ENCODE measurements around the gene WNT10A. TPM values are rescaled to one million over a fixed set of nuclear protein-coding genes. Genes with fewer than 3 reads are reported as not detected.
"Not testable (repeated sequence)": the region's sequence is repeated elsewhere in the genome, so short reads cannot be mapped to it uniquely, and the experiment has no call there.

WNT10A gene
- polyA plus RNA-seq, 1 experiment = not detected

GRCh38 chr2:218920504-218920903 lies 39.9 kb downstream of the WNT10A start:
- H3K36me3 ChIP-seq (ENCODE audit: control insufficient read depth, insufficient read depth, low read length) = no peaks in the 10 kb centered on the region
- peaks cover 5% of the 10 kb centered on the region; the same call in 1 of the 2 replicates for H3K27me3 ChIP-seq (ENCODE audit: control insufficient read depth, insufficient read depth, low read length)
- no peak for DNase-seq (ENCODE audit: low read depth)
- no peak for TF ChIP-seq CTCF (IDR thresholded peaks at IDR 0.05; ENCODE audit: insufficient read depth, low read depth, low read length)
- ChIA-PET POLR2A (no interaction called here), CTCF (interaction anchor here (0.6 kb wide), 1 partner anchor 158 kb away, joined by 3 read pairs; no protein-coding TSS in a partner anchor)
- H3K4me3 ChIP-seq (ENCODE audit: low read depth, low read length) = no peak overlapping the region

- Histone ChIP-seq H3K27me3 (ENCODE audit: control insufficient read depth, insufficient read depth, low read length) (peaks cover 7% of the 10 kb centered on the region), H3K36me3 (ENCODE audit: control insufficient read depth, insufficient read depth, low read length) (no peaks in the 10 kb centered on the region)
- CTCF ChIA-PET = interaction anchor here (1.4 kb wide), 1 partner anchor 48 kb away, joined by 3 read pairs; no protein-coding TSS in a partner anchor
These were observed 44.1 kb downstream of the WNT10A start for GRCh38 chr2:218924757-218925156.

GRCh38 chr2:218925434-218925833 lies 44.8 kb downstream of the WNT10A start:
- H3K27me3 ChIP-seq (ENCODE audit: control insufficient read depth, insufficient read depth, low read length) = peaks cover 7% of the 10 kb centered on the region
- no peak for TF ChIP-seq CTCF (IDR thresholded peaks at IDR 0.05; ENCODE audit: insufficient read depth, low read depth, low read length)
- ChIA-PET CTCF (interaction anchor here (1.4 kb wide), 1 partner anchor 49 kb away, joined by 3 read pairs; no protein-coding TSS in a partner anchor), POLR2A (no interaction called here)
- no peak overlapping the region for H3K4me3 ChIP-seq (ENCODE audit: low read depth, low read length)
- DNase-seq (ENCODE audit: low read depth) = no peak
- H3K36me3 ChIP-seq (ENCODE audit: control insufficient read depth, insufficient read depth, low read length) = no peaks in the 10 kb centered on the region

More at GRCh38 chr2:218924757-218925156, 44.1 kb downstream of the WNT10A start:
- POLR2A ChIA-PET = no interaction called here
- no peak for DNase-seq (ENCODE audit: low read depth)
- no peak for TF ChIP-seq CTCF (IDR thresholded peaks at IDR 0.05; ENCODE audit: insufficient read depth, low read depth, low read length)
- H3K4me3 ChIP-seq (ENCODE audit: low read depth, low read length) = no peak overlapping the region

- POLR2A ChIA-PET = no interaction called here
- peaks cover 7% of the 10 kb centered on the region for H3K27me3 ChIP-seq (ENCODE audit: control insufficient read depth, insufficient read depth, low read length)
- TF ChIP-seq CTCF (IDR thresholded peaks at IDR 0.05; ENCODE audit: insufficient read depth, low read depth, low read length) = no peak
- no peak for DNase-seq (ENCODE audit: low read depth)
- CTCF ChIA-PET = interaction anchor here (0.8 kb wide), 1 partner anchor 13 kb away, joined by 3 read pairs; no protein-coding TSS in a partner anchor
- no peak overlapping the region for H3K4me3 ChIP-seq (ENCODE audit: low read depth, low read length)
- H3K36me3 ChIP-seq (ENCODE audit: control insufficient read depth, insufficient read depth, low read length) = no peaks in the 10 kb centered on the region
These were observed 46.8 kb downstream of the WNT10A start for GRCh38 chr2:218927422-218927821.

- Histone ChIP-seq H3K27me3 (ENCODE audit: control insufficient read depth, insufficient read depth, low read length) (peaks cover 7% of the 10 kb centered on the region), H3K36me3 (ENCODE audit: control insufficient read depth, insufficient read depth, low read length) (no peaks in the 10 kb centered on the region), H3K4me3 (ENCODE audit: low read depth, low read length) (no peak overlapping the region)
- no peak for TF ChIP-seq CTCF (IDR thresholded peaks at IDR 0.05; ENCODE audit: insufficient read depth, low read depth, low read length)
- ChIA-PET POLR2A (no interaction called here), CTCF (interaction anchor here (0.8 kb wide), 1 partner anchor 14 kb away, joined by 3 read pairs; no protein-coding TSS in a partner anchor)
- no peak for DNase-seq (ENCODE audit: low read depth)
These were observed 47.2 kb downstream of the WNT10A start for GRCh38 chr2:218927876-218928275.

GRCh38 chr2:218930488-218930887 lies 49.8 kb downstream of the WNT10A start:
- H3K27me3 ChIP-seq (ENCODE audit: control insufficient read depth, insufficient read depth, low read length); CTCF ChIA-PET; H3K36me3 ChIP-seq (ENCODE audit: control insufficient read depth, insufficient read depth, low read length); POLR2A ChIA-PET; DNase-seq (ENCODE audit: low read depth); H3K4me3 ChIP-seq (ENCODE audit: low read depth, low read length): not testable (repeated sequence)

GRCh38 chr2:218931751-218932150 lies 51.1 kb downstream of the WNT10A start:
- DNase-seq (ENCODE audit: low read depth); H3K27me3 ChIP-seq (ENCODE audit: control insufficient read depth, insufficient read depth, low read length); H3K36me3 ChIP-seq (ENCODE audit: control insufficient read depth, insufficient read depth, low read length); CTCF ChIA-PET; POLR2A ChIA-PET; H3K4me3 ChIP-seq (ENCODE audit: low read depth, low read length): not testable (repeated sequence)
